ENCODE results near the gene GLUD1.
"Not testable (repeated sequence)": the region's sequence is repeated elsewhere in the genome, so short reads cannot be mapped to it uniquely, and the experiment has no call there.

Gene GLUD1

GRCh38 chr10:87105446-87106124 is 10.9 kb upstream of the GLUD1 start:
- H3K4me3 ChIP-seq, result no peak overlapping the region
- peaks cover 23 to 56% (median 35%) of the 10 kb centered on the region in 3 donors for H3K36me3 ChIP-seq
- no peak for DNase-seq
- H3K4me1 ChIP-seq, result no peaks in the 10 kb centered on the region
- no peak overlapping the region for H3K27ac ChIP-seq
- no peaks in the 10 kb centered on the region for H3K27me3 ChIP-seq
- no peak for TF ChIP-seq CTCF (IDR thresholded peaks at IDR 0.05)
- no peaks in the 10 kb centered on the region for H3K9me3 ChIP-seq
- intact Hi-C loops (cut with DNase I; ENCODE audit: low total_unique reads), result no loop called here

DNA sequence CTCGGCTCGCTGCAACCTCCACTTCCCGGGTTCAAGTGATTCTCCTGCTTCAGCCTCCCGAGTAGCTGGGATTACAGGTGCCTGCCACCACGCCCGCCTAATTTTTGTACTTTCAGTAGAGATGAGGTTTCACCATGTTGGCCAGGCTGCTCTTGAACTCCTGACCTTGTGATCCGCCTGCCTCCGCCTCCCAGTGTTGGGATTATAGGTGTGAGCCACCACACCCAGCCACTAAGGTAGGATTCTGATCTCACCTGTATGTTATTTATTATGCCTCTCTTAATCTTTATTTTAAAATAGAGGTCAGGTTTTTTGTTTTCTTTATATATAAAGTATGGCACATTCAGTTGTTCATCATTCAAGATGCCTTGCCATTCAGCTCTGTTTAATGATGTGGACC is 10.1 kb upstream of the GLUD1 start:
- H3K27me3 ChIP-seq; H3K27ac ChIP-seq; H3K9me3 ChIP-seq; H3K4me3 ChIP-seq; intact Hi-C loops (cut with DNase I; ENCODE audit: low total_unique reads); H3K4me1 ChIP-seq; DNase-seq: not testable (repeated sequence)
- H3K36me3 ChIP-seq, result peaks cover 23 to 55% (median 35%) of the 10 kb centered on the region in 3 donors

- TF ChIP-seq CTCF (IDR thresholded peaks at IDR 0.05), result no peak
Observed at GRCh38 chr10:87101996-87102395, 7.4 kb upstream of the GLUD1 start.

DNA sequence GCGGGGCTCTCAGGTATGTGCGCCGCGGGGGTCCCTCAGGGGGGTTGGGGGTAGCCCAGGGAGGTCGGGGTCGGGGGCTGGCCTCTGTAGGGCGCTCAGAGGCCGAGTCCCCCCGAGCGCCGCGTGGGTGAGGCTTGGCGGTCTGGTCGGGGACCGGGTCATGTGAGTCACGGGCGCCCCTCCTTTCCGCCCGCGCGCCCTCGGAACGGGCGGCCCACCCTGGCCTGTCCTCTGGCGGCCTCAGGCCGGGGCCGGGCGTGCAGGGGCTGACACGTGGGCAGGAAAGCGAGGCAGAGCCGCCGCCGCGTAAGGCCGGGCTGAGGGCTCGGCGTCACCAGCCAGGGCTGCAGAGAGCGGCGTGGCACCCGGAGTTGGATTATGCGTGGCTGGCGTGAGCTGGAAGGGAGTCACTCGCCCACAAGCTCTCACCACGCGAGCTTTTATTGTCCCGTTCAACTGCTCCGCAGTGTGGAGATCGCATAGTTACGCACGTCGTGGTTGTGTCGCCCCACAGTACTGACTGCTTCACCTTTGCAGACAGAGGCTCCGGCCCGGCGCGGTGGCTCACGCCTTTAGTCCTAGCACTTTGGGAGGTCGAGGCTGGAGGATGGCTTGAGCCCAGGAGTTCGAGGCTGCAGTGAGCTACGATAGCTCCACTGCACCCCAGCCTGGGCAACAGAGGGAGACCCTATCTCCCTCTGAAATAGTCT is 748 bp upstream of the GLUD1 start:
- H3K36me3 ChIP-seq, result peaks cover 0 to 11% (median 0%) of the 10 kb centered on the region in 3 donors
- H3K27me3 ChIP-seq, result no peaks in the 10 kb centered on the region
- no peaks in the 10 kb centered on the region for H3K9me3 ChIP-seq
- peaks cover 0 to 29% (median 8%) of the 10 kb centered on the region in 4 donors for H3K4me1 ChIP-seq
- TF ChIP-seq CTCF (IDR thresholded peaks at IDR 0.05), result no peak
- DNase-seq, result peak; percentile 83 to 91
- intact Hi-C loops (cut with DNase I; ENCODE audit: low total_unique reads), result loop anchor here (10.0 kb wide), 2 partner anchors 131 to 401 kb away; partner anchors contain the start of gene ADIRF
- peak overlapping the region; percentile 85 to 94 for H3K4me3 ChIP-seq
- peak overlapping the region; percentile 96 to 99 for H3K27ac ChIP-seq

More at GRCh38 chr10:87101996-87102395, 7.4 kb upstream of the GLUD1 start:
- H3K4me3 ChIP-seq, result no peak overlapping the region
- peaks cover 17 to 36% (median 24%) of the 10 kb centered on the region in 3 donors for H3K36me3 ChIP-seq
- no peaks in the 10 kb centered on the region for H3K4me1 ChIP-seq
- no peaks in the 10 kb centered on the region for H3K27me3 ChIP-seq
- no peak for DNase-seq
- no peak overlapping the region for H3K27ac ChIP-seq
- intact Hi-C loops (cut with DNase I; ENCODE audit: low total_unique reads), result no loop called here
- no peaks in the 10 kb centered on the region for H3K9me3 ChIP-seq

GRCh38 chr10:87093632-87094372 is 841 bp downstream of the GLUD1 start:
- Histone ChIP-seq H3K9me3 (no peaks in the 10 kb centered on the region), H3K4me1 (peaks cover 0 to 45% (median 14%) of the 10 kb centered on the region in 4 donors), H3K36me3 (peaks cover 0 to 3% (median 0%) of the 10 kb centered on the region in 3 donors), H3K27ac (peak overlapping the region; percentile 96 to 99), H3K27me3 (no peaks in the 10 kb centered on the region), H3K4me3 (peak overlapping the region; percentile 85 to 94)
- DNase-seq, result peak; percentile 70 to 87
- no peak for TF ChIP-seq CTCF (IDR thresholded peaks at IDR 0.05)
- intact Hi-C loops (cut with DNase I; ENCODE audit: low total_unique reads), result loop anchor here (10.0 kb wide), 2 partner anchors 129 to 399 kb away; partner anchors contain the start of gene ADIRF

Measured in tibial artery (tissue), 4 donors.